Measurements from ENCODE around the gene CMC2. TPM values are rescaled to one million over a fixed set of nuclear protein-coding genes. Genes with fewer than 3 reads are reported as not detected.

The CMC2 gene
- total and polyA plus RNA-seq, 2 of the 13 experiments (the other 11 are each of a cell fraction or from before 2014, with no cell fraction given), result 116 to 129 TPM

- TF ChIP-seq, protein P1, sequence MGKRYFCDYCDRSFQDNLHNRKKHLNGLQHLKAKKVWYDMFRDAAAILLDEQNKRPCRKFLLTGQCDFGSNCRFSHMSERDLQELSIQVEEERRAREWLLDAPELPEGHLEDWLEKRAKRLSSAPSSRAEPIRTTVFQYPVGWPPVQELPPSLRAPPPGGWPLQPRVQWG (CRISPR knock-in tag; IDR thresholded peaks at IDR 0.05; ENCODE audit: borderline replicate concordance, low read depth), result no peak
- TF ChIP-seq ZNF383 (CRISPR knock-in tag; IDR thresholded peaks at IDR 0.05; ENCODE audit: borderline replicate concordance), result no peak
- no peak for TF ChIP-seq ZNF101 (CRISPR knock-in tag; IDR thresholded peaks at IDR 0.05; ENCODE audit: borderline replicate concordance, low read depth)
- peak; percentile 50; the same call in 1 of the 2 replicates for TF ChIP-seq CEBPB (IDR thresholded peaks at IDR 0.05; ENCODE audit: borderline replicate concordance, low read depth, low read length)
- TF ChIP-seq ZNF747 (CRISPR knock-in tag; IDR thresholded peaks at IDR 0.05; ENCODE audit: borderline replicate concordance), result peak; percentile 70; the same call in 1 of the 2 replicates
- TF ChIP-seq BORCS8-MEF2B (CRISPR knock-in tag; IDR thresholded peaks at IDR 0.05), result peak; percentile 98
- TF ChIP-seq ZNF317 (CRISPR knock-in tag; IDR thresholded peaks at IDR 0.05), result peak; percentile 72; the same call in 1 of the 2 replicates
- TF ChIP-seq, protein P2, sequence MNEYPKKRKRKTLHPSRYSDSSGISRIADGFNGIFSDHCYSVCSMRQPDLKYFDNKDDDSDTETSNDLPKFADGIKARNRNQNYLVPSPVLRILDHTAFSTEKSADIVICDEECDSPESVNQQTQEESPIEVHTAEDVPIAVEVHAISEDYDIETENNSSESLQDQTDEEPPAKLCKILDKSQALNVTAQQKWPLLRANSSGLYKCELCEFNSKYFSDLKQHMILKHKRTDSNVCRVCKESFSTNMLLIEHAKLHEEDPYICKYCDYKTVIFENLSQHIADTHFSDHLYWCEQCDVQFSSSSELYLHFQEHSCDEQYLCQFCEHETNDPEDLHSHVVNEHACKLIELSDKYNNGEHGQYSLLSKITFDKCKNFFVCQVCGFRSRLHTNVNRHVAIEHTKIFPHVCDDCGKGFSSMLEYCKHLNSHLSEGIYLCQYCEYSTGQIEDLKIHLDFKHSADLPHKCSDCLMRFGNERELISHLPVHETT (CRISPR knock-in tag; conservative IDR thresholded peaks at IDR 0.05), result 0 out of 2 replicates have a peak, but pooled peaks have one; percentile 32
- TF ChIP-seq MBNL3 (CRISPR knock-in tag; conservative IDR thresholded peaks at IDR 0.05), result no peak
- TF ChIP-seq, protein P3, sequence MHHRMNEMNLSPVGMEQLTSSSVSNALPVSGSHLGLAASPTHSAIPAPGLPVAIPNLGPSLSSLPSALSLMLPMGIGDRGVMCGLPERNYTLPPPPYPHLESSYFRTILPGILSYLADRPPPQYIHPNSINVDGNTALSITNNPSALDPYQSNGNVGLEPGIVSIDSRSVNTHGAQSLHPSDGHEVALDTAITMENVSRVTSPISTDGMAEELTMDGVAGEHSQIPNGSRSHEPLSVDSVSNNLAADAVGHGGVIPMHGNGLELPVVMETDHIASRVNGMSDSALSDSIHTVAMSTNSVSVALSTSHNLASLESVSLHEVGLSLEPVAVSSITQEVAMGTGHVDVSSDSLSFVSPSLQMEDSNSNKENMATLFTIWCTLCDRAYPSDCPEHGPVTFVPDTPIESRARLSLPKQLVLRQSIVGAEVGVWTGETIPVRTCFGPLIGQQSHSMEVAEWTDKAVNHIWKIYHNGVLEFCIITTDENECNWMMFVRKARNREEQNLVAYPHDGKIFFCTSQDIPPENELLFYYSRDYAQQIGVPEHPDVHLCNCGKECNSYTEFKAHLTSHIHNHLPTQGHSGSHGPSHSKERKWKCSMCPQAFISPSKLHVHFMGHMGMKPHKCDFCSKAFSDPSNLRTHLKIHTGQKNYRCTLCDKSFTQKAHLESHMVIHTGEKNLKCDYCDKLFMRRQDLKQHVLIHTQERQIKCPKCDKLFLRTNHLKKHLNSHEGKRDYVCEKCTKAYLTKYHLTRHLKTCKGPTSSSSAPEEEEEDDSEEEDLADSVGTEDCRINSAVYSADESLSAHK (CRISPR knock-in tag; IDR thresholded peaks at IDR 0.05; ENCODE audit: borderline replicate concordance), result no peak
- TF ChIP-seq MLX (CRISPR knock-in tag; IDR thresholded peaks at IDR 0.05), result 0 out of 2 replicates have a peak, but pooled peaks have one; percentile 13
- peak; percentile 86 for TF ChIP-seq ZNF83 (CRISPR knock-in tag; IDR thresholded peaks at IDR 0.05; ENCODE audit: borderline replicate concordance)
- TF ChIP-seq, protein P4, sequence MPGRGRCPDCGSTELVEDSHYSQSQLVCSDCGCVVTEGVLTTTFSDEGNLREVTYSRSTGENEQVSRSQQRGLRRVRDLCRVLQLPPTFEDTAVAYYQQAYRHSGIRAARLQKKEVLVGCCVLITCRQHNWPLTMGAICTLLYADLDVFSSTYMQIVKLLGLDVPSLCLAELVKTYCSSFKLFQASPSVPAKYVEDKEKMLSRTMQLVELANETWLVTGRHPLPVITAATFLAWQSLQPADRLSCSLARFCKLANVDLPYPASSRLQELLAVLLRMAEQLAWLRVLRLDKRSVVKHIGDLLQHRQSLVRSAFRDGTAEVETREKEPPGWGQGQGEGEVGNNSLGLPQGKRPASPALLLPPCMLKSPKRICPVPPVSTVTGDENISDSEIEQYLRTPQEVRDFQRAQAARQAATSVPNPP (CRISPR knock-in tag; IDR thresholded peaks at IDR 0.05), result peak; percentile 94; the same call in 1 of the 2 replicates
- peak; percentile 99; the same call in 1 of the 2 replicates for TF ChIP-seq ZNF354B (CRISPR knock-in tag; IDR thresholded peaks at IDR 0.05)
- peak; percentile 95 for TF ChIP-seq HNF1B (CRISPR knock-in tag; IDR thresholded peaks at IDR 0.05)
- no peak; the same call in 1 of the 2 replicates for TF ChIP-seq NR2F6 (IDR thresholded peaks at IDR 0.05)
- peak; percentile 55; the same call in 1 of the 2 replicates for TF ChIP-seq NR2F6 (CRISPR knock-in tag; IDR thresholded peaks at IDR 0.05)
- no peak; the same call in 1 of the 2 replicates for TF ChIP-seq ZBTB33 (CRISPR knock-in tag; IDR thresholded peaks at IDR 0.05)
These were observed at the start of gene CMC2, which contains the start of gene CENPN (continued) for GRCh38 chr16:81006813-81007695.
